SU-DHL-6 (cell line): ENCODE measurements around the gene GALNT15.

Source experiments
- H2AFZ ChIP-seq: fragments of 200-600 bp; sonication (generic); 2 replicates; pipeline ENCODE4 v1.6.1; 2014; ENCODE audit warnings: low read depth, mild to moderate bottlenecking, moderate library complexity, mixed read lengths, antibody characterized with exemption, low read length; ENCODE audit not compliant: severe bottlenecking
- H3F3A ChIP-seq: fragments of 200-600 bp; shearing (Covaris generic); 2 replicates; pipeline ENCODE4 v1.6.0; 2016; ENCODE audit warnings: antibody characterized with exemption, mild to moderate bottlenecking; ENCODE audit not compliant: insufficient read depth
- H3K27ac ChIP-seq: fragments of 200-600 bp; sonication (generic); 2 replicates; pipeline ENCODE4 v1.5.1; 2016; ENCODE audit warnings: low read depth, mild to moderate bottlenecking, low read length, moderate library complexity, mixed read lengths
- H3K27me3 ChIP-seq: fragments of 200-600 bp; sonication (generic), shearing (Covaris generic); 2 replicates; pipeline ENCODE4 v1.6.0; 2014; ENCODE audit warnings: mild to moderate bottlenecking, low read length
- H3K36me3 ChIP-seq: fragments of 200-600 bp; sonication (generic); 2 replicates; pipeline ENCODE4 v1.6.1; 2014; ENCODE audit warnings: mild to moderate bottlenecking, low read length, mixed read lengths
- H3K4me2 ChIP-seq: fragments of 300-600, 200-600 bp; shearing (Covaris generic), sonication (generic); 2 replicates; pipeline ENCODE4 v1.6.0; 2014; ENCODE audit warnings: low read length, low read depth, mild to moderate bottlenecking; ENCODE audit not compliant: poor library complexity, severe bottlenecking
- H3K4me3 ChIP-seq: fragments of 200-600 bp; sonication (generic); 2 replicates; pipeline ENCODE4 v1.5.1; 2014; ENCODE audit warnings: antibody characterized with exemption, low read length, mild to moderate bottlenecking, mixed read lengths; ENCODE audit not compliant: insufficient read depth, poor library complexity, severe bottlenecking
- H3K79me2 ChIP-seq: fragments of 200-600 bp; sonication (generic); 2 replicates; pipeline ENCODE4 v1.6.1; 2014; ENCODE audit warnings: mild to moderate bottlenecking, low read length, moderate library complexity; ENCODE audit not compliant: insufficient read depth
- H3K9ac ChIP-seq: fragments of 200-600 bp; sonication (generic); 2 replicates; pipeline ENCODE4 v1.7.0; 2014; ENCODE audit warnings: mild to moderate bottlenecking, low read length
- H3K9me2 ChIP-seq: fragments of 200-600 bp; sonication (generic); replicated peaks from 2 replicates; pipeline ENCODE4 v1.6.1; 2014; ENCODE audit warnings: low read length; ENCODE audit not compliant: insufficient read depth
- H3K9me3 ChIP-seq: fragments of 200-600 bp; sonication (generic); 2 replicates; pipeline ENCODE4 v1.6.1; 2014; ENCODE audit warnings: low read length, mixed read lengths; ENCODE audit not compliant: insufficient read depth
- H4K20me1 ChIP-seq: fragments of 200-600 bp; sonication (generic); 2 replicates; pipeline ENCODE4 v1.6.1; 2014; ENCODE audit warnings: low read depth, mild to moderate bottlenecking, antibody characterized with exemption, low read length, moderate library complexity, mixed read lengths
- CTCF ChIP-seq: fragments of 200-600 bp; sonication (generic); IDR thresholded peaks from one replicate; pipeline ENCODE4 v1.5.1; 2017; ENCODE audit warnings: antibody characterized with exemption, mild to moderate bottlenecking, low read length, moderate library complexity; ENCODE audit not compliant: insufficient read depth, poor library complexity, severe bottlenecking
- EZH2phosphoT487 ChIP-seq: fragments of 200-600 bp; sonication (generic), shearing (Covaris generic); conservative IDR thresholded peaks from 2 replicates; pipeline ENCODE4 v1.6.1; 2018; ENCODE audit warnings: mild to moderate bottlenecking, antibody characterized with exemption, low read length, moderate library complexity, mixed read lengths

Gene GALNT15

GRCh38 chr3:16130066-16130465, 44.4 kb upstream of the GALNT15 start:
- Histone ChIP-seq H3K9me3 (no peaks in the 10 kb centered on the region), H3K79me2 (no peaks in the 10 kb centered on the region), H3K9me2 (no peaks in the 10 kb centered on the region), H3K36me3 (no peaks in the 10 kb centered on the region), H3K4me2 (no peak overlapping the region), H3K4me3 (no peak overlapping the region), H3K27ac (no peak overlapping the region), H2AFZ (no peak overlapping the region), H3K27me3 (no peaks in the 10 kb centered on the region), H4K20me1 (no peaks in the 10 kb centered on the region), H3F3A (no peaks in the 10 kb centered on the region), H3K9ac (no peak overlapping the region)
- TF ChIP-seq EZH2phosphoT487 = no peak
- no peak for TF ChIP-seq CTCF

GRCh38 chr3:16132190-16132589, 42.3 kb upstream of the GALNT15 start:
- Histone ChIP-seq H3K79me2 (no peaks in the 10 kb centered on the region), H3K4me2 (no peak overlapping the region), H2AFZ (no peak overlapping the region)

GRCh38 chr3:16132928-16133327, 41.6 kb upstream of the GALNT15 start:
- no peak overlapping the region for H2AFZ ChIP-seq
- no peaks in the 10 kb centered on the region for H3K36me3 ChIP-seq
- H3K4me2 ChIP-seq = no peak overlapping the region
- no peaks in the 10 kb centered on the region for H3K79me2 ChIP-seq
- no peak overlapping the region for H3K4me3 ChIP-seq
- H3K9me3 ChIP-seq = no peaks in the 10 kb centered on the region
- TF ChIP-seq CTCF (no peak), EZH2phosphoT487 (no peak)
- no peaks in the 10 kb centered on the region for H3K27me3 ChIP-seq
- no peaks in the 10 kb centered on the region for H3F3A ChIP-seq
- H3K27ac ChIP-seq = no peak overlapping the region
- H3K9ac ChIP-seq = no peak overlapping the region
- no peaks in the 10 kb centered on the region for H4K20me1 ChIP-seq
- H3K9me2 ChIP-seq = no peaks in the 10 kb centered on the region

More at GRCh38 chr3:16132190-16132589, 42.3 kb upstream of the GALNT15 start:
- no peaks in the 10 kb centered on the region for H4K20me1 ChIP-seq
- no peaks in the 10 kb centered on the region for H3K9me3 ChIP-seq
- no peak overlapping the region for H3K9ac ChIP-seq
- TF ChIP-seq EZH2phosphoT487 = no peak
- TF ChIP-seq CTCF = no peak
- H3K36me3 ChIP-seq = no peaks in the 10 kb centered on the region
- no peak overlapping the region for H3K4me3 ChIP-seq
- no peak overlapping the region for H3K27ac ChIP-seq
- H3K9me2 ChIP-seq = no peaks in the 10 kb centered on the region
- no peaks in the 10 kb centered on the region for H3F3A ChIP-seq
- H3K27me3 ChIP-seq = no peaks in the 10 kb centered on the region
